Breast epithelium (tissue), 4 donors: ENCODE results near the gene COL9A3. TPM values are rescaled to one million over a fixed set of nuclear protein-coding genes. Genes with fewer than 3 reads are reported as not detected.

Source experiments
- DNase-seq, 2 donors: peaks; one replicate each; pipeline ENCODE4 v3.0.0-alpha.2; 2019; ENCODE audit warnings: low spot score in 2 of 2
- H3K27ac ChIP-seq, 2 donors: fragments of 200-600 bp; sonication (generic) in 1 of 2; one replicate each; pipeline ENCODE4 v1.5.1; 2016 to 2019; ENCODE audit warnings: mild to moderate bottlenecking in 1 of 2
- H3K27me3 ChIP-seq, 2 donors: fragments of 200-600 bp; sonication (generic) in 1 of 2; one replicate each; pipeline versions ENCODE4 v1.5.1 to v1.6.0; 2017 to 2019; ENCODE audit warnings: control low read depth in 1 of 2, mild to moderate bottlenecking in 1 of 2
- H3K36me3 ChIP-seq: fragments of 200-600 bp; one replicate; pipeline ENCODE4 v1.5.1; 2019
- H3K4me1 ChIP-seq, 2 donors: fragments of 200-600 bp; sonication (generic); one replicate each; pipeline ENCODE4 v1.5.1; 2016 to 2019; ENCODE audit warnings: control low read depth in 1 of 2
- H3K4me3 ChIP-seq, 3 donors: fragments of 200-600 bp; sonication (generic); 1 replicate in 2 of 3; 2 replicates in 1 of 3; pipeline ENCODE4 v1.5.1; 2016 to 2019; ENCODE audit warnings: mild to moderate bottlenecking in 3 of 3, moderate library complexity in 2 of 3
- H3K9me3 ChIP-seq, 2 donors: fragments of 200-600 bp; sonication (generic) in 1 of 2; one replicate each; pipeline ENCODE4 v1.5.1; 2016 to 2019; ENCODE audit warnings: control low read depth in 1 of 2
- POLR2A ChIP-seq: fragments of 450-650 bp; IDR thresholded peaks from one replicate; pipeline ENCODE4 v1.6.1; 2016; ENCODE audit warnings: antibody characterized with exemption, mild to moderate bottlenecking, moderate library complexity
- POLR2AphosphoS5 ChIP-seq, 3 donors: sonication (generic); formaldehyde crosslinking; IDR thresholded peaks; one replicate each; pipeline ENCODE4 v1.6.1; 2017; ENCODE audit warnings: antibody characterized with exemption in 3 of 3
- intact Hi-C: fragments of 100-400 bp; cut with DNase I; formaldehyde crosslinking; loops from one replicate; pipeline ENCODE4 v1.15.1; 2023; ENCODE audit warnings: low total_unique reads
- total RNA-seq, 3 donors: library from RNA; depleted of rRNA; stranded (reverse); fragments of >200 nt; gene quantifications; one replicate each; pipeline ENCODE4 v1.1.0, GENCODE V29; 2016
- TF ChIP-seq, protein P1 (sequence below), 3 donors: fragments of 450-650 bp; IDR thresholded peaks; one replicate each; pipeline ENCODE4 v1.5.1; 2016 to 2017; ENCODE audit warnings: antibody characterized with exemption in 3 of 3, mild to moderate bottlenecking in 3 of 3, moderate library complexity in 3 of 3

COL9A3 gene
- total RNA-seq, 3 donors from 2014 or later, result 0.16 to 10.2 (median 5.0) TPM

DNA sequence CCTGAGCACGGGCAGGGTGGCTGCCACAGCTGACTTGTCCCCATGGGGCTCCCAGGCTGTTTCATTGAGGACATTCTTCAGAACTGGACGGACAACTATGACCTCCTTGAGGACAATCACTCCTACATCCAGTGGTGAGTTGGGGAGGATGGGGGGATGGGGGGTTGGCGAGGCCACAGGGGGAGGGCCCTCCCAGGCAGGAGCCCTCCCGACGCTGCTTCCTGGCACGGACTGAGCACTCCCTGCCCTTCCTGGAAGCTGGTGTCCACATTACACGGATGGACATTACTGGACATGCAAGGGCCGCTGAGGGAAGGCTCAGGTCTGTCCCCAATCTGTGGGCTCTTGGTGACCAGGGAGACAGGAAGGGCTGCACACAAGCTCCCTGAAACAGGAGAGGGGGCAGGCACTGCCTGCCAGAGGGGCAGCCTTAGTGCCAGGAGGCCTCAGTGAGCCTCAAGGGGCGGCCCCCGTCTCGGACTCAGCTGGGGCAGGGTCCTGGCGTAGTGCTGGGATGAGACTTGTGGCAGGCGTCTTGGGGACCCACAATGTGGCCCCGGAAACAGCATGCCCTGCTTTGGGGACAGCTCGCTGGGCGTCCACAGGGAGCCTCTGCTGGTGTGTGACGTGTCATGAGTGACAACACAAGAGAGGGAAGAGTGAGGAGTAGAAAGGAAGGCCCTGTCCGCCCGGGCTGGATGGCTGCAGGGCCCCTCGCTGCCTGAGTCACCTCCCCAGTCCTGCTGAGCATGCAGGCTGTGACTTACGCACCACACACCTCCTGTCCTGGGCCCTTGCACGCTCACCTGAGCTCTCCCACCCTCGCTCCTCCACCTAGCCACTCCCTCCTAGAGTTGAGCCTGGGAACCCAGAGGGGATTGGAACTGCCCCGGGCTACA, 7.1 kb upstream of the COL9A3 start:
- Histone ChIP-seq H3K4me3 (no peak overlapping the region), H3K36me3 (peaks cover 7% of the 10 kb centered on the region), H3K27me3 (no peaks in the 10 kb centered on the region), H3K9me3 (no peaks in the 10 kb centered on the region), H3K27ac (no peak overlapping the region), H3K4me1 (peaks cover 12% of the 10 kb centered on the region in 2 donors)
- no peak for DNase-seq
- intact Hi-C loops, result no loop called here
- TF ChIP-seq, protein P1, sequence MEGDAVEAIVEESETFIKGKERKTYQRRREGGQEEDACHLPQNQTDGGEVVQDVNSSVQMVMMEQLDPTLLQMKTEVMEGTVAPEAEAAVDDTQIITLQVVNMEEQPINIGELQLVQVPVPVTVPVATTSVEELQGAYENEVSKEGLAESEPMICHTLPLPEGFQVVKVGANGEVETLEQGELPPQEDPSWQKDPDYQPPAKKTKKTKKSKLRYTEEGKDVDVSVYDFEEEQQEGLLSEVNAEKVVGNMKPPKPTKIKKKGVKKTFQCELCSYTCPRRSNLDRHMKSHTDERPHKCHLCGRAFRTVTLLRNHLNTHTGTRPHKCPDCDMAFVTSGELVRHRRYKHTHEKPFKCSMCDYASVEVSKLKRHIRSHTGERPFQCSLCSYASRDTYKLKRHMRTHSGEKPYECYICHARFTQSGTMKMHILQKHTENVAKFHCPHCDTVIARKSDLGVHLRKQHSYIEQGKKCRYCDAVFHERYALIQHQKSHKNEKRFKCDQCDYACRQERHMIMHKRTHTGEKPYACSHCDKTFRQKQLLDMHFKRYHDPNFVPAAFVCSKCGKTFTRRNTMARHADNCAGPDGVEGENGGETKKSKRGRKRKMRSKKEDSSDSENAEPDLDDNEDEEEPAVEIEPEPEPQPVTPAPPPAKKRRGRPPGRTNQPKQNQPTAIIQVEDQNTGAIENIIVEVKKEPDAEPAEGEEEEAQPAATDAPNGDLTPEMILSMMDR (IDR thresholded peaks at IDR 0.05), result no peak
- no peak for TF ChIP-seq POLR2A
- TF ChIP-seq POLR2AphosphoS5 (IDR thresholded peaks at IDR 0.05), result no peak

DNA sequence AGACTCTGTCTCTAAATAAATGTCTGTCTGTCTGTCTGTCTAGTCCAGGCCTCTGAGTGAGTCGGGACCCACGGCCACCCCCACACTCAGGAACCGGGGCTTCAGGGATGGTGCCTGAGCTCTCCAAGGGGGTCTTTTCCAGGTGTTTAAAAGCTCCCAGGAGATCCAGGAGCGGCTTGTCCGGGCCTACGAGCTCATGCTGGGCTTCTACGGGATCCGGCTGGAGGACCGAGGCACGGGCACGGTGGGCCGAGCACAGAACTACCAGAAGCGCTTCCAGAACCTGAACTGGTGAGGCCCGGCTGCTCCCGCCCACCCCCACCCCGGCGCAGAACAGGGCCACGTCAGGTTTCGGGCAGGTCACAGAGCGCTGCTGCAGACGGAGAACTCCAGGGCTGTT, 5.5 kb upstream of the COL9A3 start:
- H3K27ac ChIP-seq, result no peak overlapping the region
- H3K4me1 ChIP-seq, result peaks cover 5 to 7% of the 10 kb centered on the region in 2 donors
- H3K27me3 ChIP-seq, result peaks cover 0 to 6% of the 10 kb centered on the region in 2 donors
- H3K36me3 ChIP-seq, result peaks cover 7% of the 10 kb centered on the region
- intact Hi-C loops, result no loop called here
- TF ChIP-seq POLR2A, result no peak
- TF ChIP-seq, protein P1 (IDR thresholded peaks at IDR 0.05), result no peak
- TF ChIP-seq POLR2AphosphoS5 (IDR thresholded peaks at IDR 0.05), result no peak
- no peaks in the 10 kb centered on the region for H3K9me3 ChIP-seq
- no peak for DNase-seq
- no peak overlapping the region for H3K4me3 ChIP-seq

DNA sequence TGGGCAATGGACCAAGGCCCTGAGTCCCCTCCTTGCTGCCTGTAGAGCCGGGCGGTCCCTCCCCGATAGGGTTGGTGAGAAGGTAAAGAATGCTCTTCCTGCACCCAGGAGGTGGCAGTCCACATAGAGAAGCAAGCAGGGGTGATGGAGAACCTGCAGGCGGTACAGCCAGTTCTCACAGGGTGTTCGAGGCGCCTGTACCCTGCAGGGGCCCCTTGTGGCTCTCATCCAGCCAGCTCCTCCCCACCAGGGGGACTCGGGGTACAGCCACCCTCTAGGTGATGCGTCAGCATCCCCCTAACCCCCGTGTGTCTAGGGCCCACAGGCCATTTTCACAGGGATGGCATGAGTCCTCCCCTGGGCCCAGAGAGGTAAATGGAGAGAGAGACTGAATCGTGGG, 5.1 kb upstream of the COL9A3 start:
- TF ChIP-seq POLR2A, result no peak
- TF ChIP-seq POLR2AphosphoS5 (IDR thresholded peaks at IDR 0.05), result no peak
- TF ChIP-seq, protein P1 (IDR thresholded peaks at IDR 0.05), result no peak
- Histone ChIP-seq H3K27me3 (peaks cover 0 to 6% of the 10 kb centered on the region in 2 donors), H3K9me3 (no peaks in the 10 kb centered on the region), H3K4me1 (peaks cover 1 to 6% of the 10 kb centered on the region in 2 donors), H3K27ac (no peak overlapping the region), H3K36me3 (peaks cover 7% of the 10 kb centered on the region), H3K4me3 (no peak overlapping the region)
- intact Hi-C loops, result no loop called here
- no peak for DNase-seq

DNA sequence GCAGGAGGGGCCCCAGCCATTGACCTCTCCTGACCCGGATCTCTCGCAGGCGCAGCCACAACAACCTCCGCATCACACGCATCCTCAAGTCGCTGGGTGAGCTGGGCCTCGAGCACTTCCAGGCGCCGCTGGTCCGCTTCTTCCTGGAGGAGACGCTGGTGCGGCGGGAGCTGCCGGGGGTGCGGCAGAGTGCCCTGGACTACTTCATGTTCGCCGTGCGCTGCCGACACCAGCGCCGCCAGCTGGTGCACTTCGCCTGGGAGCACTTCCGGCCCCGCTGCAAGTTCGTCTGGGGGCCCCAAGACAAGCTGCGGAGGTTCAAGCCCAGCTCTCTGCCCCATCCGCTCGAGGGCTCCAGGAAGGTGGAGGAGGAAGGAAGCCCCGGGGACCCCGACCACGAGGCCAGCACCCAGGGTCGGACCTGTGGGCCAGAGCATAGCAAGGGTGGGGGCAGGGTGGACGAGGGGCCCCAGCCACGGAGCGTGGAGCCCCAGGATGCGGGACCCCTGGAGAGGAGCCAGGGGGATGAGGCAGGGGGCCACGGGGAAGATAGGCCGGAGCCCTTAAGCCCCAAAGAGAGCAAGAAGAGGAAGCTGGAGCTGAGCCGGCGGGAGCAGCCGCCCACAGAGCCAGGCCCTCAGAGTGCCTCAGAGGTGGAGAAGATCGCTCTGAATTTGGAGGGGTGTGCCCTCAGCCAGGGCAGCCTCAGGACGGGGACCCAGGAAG, 4.5 kb upstream of the COL9A3 start:
- no peak overlapping the region for H3K4me3 ChIP-seq
- peaks cover 4 to 9% of the 10 kb centered on the region in 2 donors for H3K27me3 ChIP-seq
- H3K36me3 ChIP-seq, result peaks cover 7% of the 10 kb centered on the region
- DNase-seq, result no peak
- H3K4me1 ChIP-seq, result peaks cover under 1 to 10% of the 10 kb centered on the region in 2 donors
- TF ChIP-seq POLR2AphosphoS5 (IDR thresholded peaks at IDR 0.05) (no peak), POLR2A (no peak)
- TF ChIP-seq, protein P1 (IDR thresholded peaks at IDR 0.05), result no peak
- no peak overlapping the region for H3K27ac ChIP-seq
- intact Hi-C loops, result no loop called here
- H3K9me3 ChIP-seq, result no peaks in the 10 kb centered on the region

DNA sequence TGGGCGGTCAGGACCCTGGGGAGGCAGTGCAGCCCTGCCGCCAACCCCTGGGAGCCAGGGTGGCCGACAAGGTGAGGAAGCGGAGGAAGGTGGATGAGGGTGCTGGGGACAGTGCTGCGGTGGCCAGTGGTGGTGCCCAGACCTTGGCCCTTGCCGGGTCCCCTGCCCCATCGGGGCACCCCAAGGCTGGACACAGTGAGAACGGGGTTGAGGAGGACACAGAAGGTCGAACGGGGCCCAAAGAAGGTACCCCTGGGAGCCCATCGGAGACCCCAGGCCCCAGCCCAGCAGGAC, 4.0 kb upstream of the COL9A3 start:
- intact Hi-C loops, result no loop called here
- Histone ChIP-seq H3K36me3 (peaks cover 7% of the 10 kb centered on the region), H3K27ac (no peak overlapping the region)

More for the DNA sequence above, 4.0 kb upstream of the COL9A3 start:
- Histone ChIP-seq H3K27me3 (peaks cover 4 to 9% of the 10 kb centered on the region in 2 donors), H3K9me3 (no peaks in the 10 kb centered on the region), H3K4me1 (peaks cover 6 to 11% of the 10 kb centered on the region in 2 donors), H3K4me3 (no peak overlapping the region)
- DNase-seq, result no peak
- no peak for TF ChIP-seq POLR2AphosphoS5 (IDR thresholded peaks at IDR 0.05)
